Daoy (cell line): ENCODE data around the gene WDR74. TPM values are rescaled to one million over a fixed set of nuclear protein-coding genes. Genes with fewer than 3 reads are reported as not detected.
A peak's percentile ranks its signal among the peaks of the same experiment; 100 is the strongest.
"Not testable (repeated sequence)": the region's sequence is repeated elsewhere in the genome, so short reads cannot be mapped to it uniquely, and the experiment has no call there.

Experiments
- DNase-seq: peaks from one replicate; pipeline ENCODE4 v3.0.0-alpha.2; 2015; ENCODE audit warnings: low read depth
- total RNA-seq: library from RNA; depleted of rRNA; stranded (reverse); fragments of >200 nt; shearing (Covaris generic); gene quantifications from 2 replicates; pipeline ENCODE4 v1.2.3, GENCODE V29; 2014

The WDR74 gene
- total RNA-seq, 1 experiment from 2014 or later, result 147 TPM

DNA sequence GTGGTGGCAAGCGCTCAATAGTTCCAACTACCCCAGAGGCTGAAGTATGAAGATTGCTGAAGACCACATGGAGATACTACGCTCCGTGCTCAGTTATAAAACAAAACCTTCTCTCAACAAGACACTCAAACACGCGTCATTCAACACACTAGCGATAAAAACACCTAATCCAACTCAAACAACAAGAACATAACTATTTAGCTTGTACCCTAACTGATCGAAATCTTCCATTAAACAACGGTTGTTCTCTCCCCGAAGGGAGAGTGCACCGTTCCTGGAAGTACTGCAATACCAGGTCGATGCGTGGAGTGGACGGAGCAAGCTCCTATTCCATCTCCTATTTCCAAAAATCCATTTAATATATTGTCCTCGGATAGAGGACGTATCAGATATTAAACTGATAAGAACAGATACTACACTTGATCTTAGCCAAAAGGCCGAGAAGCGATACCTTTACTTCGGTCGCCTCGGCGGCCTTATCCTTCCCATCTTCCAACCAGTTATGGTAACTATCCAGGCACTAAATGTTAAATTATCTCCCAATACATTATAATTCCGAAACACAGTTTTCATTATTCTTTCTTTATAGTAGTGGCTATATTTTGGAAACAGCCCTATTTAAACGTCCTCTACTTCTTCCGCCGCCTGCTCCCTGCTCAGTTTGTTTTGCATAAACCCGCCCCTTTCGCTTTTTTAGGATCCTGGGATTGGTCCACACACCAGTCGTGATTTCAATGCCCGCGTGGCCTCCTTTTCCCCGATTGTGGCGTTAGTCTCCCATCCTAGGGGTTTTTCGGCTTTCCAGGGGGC is 2.2 kb upstream of the WDR74 start:
- DNase-seq, result peak; percentile 96

DNA sequence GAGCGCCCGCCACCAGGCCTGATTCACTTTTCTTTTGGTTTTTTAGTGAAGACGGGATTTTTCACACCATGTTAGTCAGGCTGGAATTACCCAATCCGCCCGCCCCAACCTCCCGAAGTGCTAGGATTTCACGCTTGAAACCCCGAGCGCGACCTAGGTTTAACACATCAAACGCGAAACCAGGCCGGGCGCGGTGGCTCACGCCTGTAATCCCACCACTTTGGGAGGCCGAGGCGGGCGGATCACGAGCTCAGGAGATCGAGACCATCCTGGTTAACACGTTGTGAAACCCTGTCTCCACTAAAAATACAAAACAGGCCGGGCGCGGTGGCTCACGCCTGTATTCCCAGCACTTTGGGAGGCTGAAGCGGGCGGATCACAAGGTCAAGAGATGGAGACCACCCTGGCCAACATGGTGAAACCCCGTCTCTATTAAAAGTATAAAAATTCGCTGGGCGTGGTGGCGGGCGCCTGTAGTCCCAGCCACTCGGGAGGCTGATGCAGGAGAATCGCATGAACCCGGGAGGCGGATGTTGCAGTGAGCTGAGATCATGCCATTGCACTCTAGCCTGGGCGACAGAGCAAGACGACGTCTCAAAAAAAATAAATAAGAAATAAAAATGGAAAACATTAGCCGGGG is 1.5 kb upstream of the WDR74 start:
- DNase-seq, result peak; percentile 98

DNA sequence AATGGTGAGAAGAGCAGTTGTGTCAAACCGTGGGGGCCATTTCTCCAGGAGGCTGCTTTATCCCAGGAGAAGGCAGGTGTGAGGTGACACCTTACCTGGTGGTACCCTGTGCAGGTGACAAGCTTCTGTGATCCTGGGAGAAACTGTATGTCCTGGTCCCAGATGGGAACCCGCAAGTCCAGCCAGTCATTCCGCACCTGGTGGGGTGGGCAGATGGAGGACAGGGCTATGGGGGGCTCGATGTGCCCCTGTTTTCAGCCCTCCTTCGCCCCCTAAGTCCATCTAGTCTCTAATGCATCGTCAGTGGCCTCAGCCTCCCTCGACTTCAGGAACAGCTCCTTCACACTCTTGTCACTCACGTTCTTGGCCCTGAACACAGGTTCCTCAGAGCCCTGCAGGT is 4.1 kb downstream of the WDR74 start:
- no peak for DNase-seq

DNA sequence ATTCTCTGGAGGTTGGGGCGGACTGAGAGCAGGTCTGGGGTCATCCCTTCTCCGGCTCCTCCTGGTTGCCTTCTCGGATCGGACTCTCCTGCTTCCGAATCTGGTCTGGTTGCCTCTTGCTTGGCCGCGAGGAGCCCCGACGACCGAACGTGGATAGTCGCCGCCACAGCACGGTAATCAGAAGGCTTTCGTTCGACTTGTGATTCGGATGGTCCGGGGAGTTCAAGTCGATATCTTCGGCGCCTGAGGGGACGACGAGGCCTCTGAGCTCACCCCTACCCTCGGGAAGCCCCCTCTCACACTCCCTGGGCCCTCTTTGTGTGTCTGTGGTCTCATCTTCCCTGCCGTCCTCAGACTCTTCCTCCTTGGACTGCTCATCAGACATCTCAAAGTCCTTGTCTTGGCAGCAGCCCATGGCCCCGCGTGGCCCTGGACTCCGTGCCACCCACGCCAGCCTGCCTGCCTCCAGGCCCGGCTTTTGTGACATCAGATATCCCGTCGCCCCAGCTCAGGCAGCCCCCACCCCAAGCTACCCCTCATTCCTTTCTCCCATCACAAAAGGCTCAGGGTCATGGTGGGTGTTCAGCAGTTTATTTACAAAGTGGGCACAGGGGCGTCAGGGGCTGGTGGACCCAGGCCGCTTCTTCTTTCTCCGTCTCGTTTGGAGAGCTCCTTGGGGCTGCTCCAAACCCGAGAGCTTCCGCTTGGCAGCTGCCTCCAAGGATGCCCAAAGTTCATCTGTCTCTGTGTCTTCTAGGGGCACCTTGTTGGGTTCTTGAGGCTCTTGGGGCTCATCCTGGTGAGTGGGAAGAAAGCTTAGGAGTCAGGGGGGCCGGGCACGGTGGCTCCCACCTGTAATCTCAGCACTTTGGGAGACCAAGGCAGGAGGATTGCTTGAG is 6.8 kb downstream of the WDR74 start, which contains the start of gene TEX54:
Gene TEX54, minus strand, starts transcription at position 506 of the 899 bp plus-strand sequence.
- no peak for DNase-seq

DNA sequence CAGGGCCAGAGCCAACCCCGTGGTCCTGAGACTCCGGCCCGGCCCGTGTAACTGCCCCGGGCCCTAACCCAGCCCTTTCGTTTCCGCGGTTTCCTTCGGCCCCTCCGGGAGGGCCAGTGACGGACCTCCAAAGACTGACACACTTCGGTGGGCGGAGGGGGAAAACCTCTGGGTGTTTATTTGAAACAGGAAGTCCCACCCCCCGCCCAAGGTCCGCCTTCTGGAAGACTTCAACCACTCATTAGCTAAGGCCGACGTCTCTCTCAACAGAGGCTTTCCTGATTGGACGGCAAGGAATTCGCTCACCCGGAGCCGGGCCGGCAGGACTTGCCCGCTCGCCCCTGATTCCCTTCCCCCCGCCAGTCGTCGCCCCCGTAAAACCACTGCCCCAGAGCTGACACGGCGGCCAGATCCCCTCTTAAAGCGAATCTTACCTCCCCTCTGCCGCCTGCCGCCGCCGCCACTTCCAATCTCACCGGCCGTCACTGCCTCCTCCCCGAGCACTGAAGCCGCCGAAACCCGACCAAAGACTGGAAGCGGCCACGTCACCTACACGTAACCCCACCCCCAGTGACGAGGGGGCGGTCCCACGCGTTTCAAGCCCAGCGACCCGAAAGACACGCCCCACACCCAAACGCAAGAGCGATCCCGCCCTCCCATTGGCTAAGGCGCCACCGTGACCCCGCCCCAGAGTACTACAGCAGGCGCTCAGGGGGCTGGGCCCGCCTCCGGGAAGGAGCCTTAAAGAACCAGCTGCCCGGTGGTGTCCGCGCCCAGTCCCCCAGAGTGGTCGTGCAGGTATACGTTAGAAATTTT is 7.7 kb downstream of the WDR74 start, which contains the start of gene STX5:
Gene STX5, minus strand, starts transcription at position 532 of the 816 bp plus-strand sequence. CDS start 808 bp downstream, outside the sequence.
- peak; percentile 99 for DNase-seq

DNA sequence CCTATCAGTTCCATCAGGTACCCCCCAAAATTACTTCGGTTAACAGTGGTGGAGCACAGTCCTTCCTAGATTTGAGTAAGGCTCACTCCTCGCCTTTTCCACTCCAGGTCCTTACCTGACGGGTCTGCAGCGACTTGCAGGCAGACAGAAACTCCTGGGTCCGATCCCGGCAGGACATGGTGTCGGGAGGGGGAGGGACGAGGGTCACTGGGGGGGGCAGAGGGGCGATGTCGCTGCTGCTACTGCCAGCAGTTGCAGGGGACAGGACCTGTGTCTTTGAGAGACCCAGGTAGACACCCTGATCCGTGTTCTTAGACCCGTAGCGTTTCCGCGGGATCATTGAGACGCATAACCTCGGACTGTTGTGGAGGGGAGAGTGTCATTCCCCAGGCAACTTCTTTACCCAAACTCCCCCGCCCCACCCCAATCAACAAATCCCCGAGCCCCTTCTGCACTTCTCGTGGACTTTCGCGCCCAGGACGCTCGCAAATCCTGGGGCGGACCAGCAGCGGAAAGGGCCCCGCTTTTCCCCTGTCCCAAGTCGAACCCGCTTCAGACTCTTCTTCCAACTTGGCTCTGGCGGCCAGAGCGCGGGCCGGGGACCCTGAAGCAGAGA is 8.4 kb downstream of the WDR74 start:
- no peak for DNase-seq

DNA sequence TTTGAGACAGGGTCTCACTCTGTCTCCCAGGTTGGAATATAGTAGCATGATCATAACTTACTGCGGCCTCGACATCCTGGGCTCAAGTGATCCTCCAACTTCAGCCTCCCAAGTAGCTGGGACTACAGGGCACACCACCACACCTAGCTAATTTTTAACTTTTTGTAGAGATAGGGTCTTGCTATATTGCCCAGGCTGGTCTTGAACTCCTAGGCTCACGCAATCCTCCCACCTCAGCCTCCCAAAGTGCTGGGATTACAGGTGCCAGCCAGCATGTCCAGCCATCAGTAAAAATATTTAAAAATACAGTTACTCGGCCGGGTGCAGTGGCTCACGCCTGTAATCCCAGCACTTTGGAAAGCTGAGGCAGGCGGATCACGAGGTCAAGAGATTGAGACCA is 11.3 kb downstream of the WDR74 start:
- not testable (repeated sequence) for DNase-seq

DNA sequence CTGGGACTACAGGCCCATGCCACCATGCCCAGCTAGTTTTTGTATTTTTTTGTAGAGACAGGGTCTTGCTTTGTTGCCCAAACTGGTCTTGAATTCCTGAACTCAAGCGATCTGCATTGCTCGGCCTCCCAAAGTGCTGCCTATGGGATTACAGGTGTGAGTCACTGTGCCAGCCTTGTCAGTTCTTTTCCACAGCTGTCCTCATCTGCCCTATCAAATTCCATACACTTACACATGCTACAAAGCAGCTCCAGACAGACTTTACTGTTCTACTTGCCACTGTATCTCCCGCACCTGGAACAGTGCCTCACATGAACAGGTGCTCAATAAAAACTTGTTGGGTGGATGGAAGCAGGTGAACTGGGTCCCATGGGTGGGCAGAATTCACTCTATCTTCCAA is 15.7 kb downstream of the WDR74 start:
- no peak for DNase-seq

DNA sequence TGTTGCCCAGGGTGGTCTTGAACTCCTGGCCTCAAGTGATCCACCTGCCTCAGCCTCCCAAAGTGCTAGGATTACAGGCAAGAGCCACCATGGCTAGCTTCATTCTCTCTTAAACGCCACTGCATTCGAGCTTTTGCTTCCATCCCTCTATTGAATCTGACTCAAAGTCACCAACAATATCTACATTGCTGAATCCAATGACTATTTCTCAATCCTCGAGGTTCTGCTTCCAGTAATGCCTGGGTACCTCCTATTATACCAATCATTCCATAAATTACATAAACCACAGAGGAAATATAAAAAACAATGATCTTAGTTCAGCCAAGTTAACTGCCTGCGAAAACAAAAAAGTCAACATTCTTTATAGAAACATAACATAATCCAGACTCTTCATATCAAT is 22.3 kb downstream of the WDR74 start:
- DNase-seq, result no peak

DNA sequence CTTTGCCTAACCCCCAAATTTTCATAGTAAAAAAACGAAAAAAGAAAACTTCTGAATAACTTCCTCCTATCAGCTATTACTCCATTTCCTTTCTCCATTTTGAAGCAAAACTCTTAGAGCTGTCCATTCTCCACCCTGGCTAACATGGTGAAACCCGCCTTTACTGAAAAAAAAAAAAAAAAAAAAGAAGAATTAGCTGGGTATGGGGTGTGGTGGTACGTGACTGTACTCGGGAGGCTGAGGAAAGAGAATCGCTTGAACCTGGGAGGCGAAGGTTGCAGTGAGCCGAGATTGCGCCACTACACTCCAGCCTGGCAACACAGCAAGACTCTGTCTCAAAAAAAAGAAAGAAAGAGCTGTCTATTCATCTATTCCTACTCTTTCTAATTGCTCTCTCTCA is 22.8 kb downstream of the WDR74 start:
- DNase-seq, result no peak

DNA sequence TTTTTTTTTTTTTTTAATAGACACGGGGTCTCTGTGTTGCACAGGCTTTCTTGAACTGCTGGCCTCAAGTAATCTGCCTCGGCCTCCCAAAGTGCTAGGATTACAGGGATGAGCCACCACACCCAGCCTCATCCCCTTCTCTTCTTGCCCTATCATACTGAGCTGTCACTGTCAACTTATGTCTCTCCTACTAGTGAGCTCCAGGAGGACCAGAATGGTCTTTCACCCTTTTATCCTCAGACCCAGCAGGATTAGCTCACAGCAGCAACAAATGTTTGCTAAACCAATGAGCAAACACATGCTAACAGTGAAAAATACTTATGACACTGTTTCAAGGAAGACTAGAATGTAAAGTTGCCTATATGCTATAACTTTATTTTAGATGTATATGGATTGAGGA is 27.7 kb downstream of the WDR74 start:
- DNase-seq, result no peak

DNA sequence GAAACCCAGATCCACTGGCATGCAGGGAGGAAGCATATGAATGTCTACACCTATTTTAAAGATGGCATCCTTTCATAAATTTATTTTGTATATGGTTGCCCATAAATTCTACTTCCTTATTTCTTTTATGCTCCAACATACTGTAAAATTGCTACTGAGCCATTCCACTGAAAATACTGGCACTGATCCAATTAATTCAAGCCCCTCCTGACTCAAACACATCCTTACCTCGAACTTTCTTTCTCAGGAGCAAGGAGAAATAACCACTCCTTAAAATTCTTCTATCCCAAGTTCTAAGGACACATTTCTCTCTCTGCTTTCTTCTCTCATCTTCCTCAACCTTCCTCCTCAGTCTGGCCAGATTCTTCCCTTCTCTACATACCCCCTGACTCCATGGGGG is 28.6 kb downstream of the WDR74 start:
- DNase-seq, result no peak

DNA sequence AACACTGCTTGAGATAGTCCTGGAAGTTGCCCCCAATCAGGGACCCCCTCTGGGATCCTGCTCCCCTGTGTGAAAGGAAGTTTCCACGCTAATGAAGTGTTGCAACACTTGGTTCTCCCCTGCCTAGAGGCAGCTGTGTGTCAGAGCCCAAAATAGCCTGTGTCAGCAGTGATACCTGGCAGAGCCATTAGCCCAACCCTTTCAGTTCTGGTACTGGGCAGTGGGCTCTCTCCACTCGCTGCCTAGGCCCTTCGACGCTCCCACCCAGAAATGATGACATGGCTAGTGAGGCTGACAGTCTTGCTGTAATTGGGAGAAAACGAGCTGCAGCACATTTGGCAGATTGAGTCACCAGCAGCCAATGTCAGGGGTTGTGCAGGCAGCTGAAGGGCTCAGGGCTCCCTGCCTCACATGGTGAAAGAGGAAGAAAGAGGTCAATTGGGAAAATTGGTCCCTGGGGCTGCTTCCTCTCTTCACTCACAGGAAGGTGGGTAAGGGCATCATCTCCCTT is 32.7 kb downstream of the WDR74 start:
- no peak for DNase-seq

DNA sequence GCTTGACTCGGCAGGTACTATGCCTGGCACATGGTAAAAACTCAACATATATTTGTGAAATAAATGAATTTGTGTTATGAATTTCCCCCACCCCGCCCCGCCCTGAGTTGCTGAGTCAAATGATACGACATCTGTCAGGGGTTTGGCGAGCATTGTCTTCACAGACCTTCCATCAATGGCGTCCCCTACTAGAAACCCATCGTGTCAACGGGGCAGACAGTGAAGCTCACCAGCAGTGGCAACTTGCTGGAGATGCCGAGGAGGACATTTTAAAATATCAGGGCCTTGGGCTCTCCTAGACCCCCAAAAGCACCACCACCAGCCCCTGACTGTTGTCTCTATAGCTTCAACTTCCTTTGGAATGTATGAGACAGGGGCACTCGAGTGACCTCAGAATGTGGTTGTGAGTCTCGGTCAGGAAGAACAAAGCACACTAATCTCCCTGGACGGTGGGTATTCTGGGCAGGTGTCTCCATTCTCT is 33.4 kb downstream of the WDR74 start:
- DNase-seq, result peak; percentile 25

DNA sequence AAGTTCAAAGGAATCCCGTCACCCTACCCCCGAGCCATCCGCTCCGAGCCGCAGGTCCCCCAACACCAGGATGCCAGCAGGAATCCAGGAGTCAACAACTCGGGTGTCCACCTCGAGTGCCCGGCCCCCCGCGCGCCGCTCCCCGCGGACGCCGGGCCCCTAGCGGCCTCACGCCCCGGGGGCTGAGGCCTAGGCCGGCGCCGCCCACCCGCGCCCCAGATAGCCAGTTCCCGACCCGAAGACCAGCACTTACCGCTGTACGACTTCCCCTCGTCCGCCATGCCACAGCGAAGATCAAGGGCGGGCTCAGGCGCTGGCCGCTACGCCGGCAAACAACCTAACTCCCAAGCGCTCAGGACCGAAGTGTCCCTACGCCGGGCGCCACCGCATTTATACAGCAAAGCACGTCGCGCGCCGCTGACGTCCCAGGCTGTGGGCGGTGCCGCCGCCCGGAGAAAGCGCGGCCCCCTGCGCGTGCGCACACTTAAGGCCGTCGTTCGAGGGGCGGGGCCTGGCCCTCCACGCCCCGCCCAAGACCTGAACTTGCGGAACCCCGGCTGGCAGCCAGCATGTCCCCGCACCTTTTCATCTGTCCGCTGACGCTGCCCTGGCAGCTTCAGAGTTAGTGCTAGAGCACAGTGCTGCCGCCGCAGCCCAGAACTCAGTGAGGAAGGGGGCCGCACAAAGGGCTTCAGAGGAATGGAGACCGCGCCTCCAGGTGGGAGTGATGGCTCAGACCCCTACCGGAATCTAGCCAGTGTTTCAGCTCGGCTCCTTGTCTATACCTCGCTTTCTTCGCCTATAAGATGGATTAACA is 34.1 kb downstream of the WDR74 start, which contains the start of gene NXF1:
Gene NXF1, minus strand, starts transcription at position 365 of the 817 bp plus-strand sequence. Its CDS starts 84 bp downstream, at position 281.
- peak; percentile 96 for DNase-seq

DNA sequence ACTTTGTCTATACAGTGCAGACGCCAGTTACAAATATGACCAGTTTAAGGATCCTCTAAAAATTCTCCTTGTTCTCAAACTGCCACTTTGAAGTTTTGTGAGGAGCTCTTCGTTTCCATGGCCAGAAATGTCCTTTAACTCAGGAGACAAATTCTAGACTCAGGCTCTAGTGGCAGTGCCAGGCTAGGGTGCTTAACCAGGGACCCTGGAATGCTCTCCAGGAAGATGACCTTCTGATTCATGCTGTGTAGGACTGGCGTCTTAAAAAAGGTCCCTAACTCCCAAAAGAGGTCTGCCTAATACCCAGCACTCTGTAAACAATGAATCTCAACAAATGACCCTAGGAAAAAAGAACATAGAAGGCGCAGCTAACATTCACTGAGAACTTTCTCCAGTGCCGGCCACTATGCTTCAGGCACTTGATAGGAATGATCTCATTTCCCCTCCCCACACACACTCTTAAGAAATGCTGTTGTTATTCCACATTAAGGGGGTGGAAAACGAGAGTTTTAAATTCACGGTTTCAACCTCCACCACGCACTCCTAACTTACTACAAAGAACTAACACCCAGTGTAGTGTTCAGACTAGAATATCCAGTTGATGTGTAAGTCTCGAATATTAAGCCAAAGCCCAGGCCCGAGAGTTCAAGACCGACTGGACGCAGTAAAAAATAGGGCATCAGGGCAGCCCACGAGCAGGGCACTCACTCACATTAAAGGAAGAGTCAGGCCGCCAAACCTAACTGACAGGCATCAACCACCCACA is 34.9 kb downstream of the WDR74 start:
- peak; percentile 22 for DNase-seq

DNA sequence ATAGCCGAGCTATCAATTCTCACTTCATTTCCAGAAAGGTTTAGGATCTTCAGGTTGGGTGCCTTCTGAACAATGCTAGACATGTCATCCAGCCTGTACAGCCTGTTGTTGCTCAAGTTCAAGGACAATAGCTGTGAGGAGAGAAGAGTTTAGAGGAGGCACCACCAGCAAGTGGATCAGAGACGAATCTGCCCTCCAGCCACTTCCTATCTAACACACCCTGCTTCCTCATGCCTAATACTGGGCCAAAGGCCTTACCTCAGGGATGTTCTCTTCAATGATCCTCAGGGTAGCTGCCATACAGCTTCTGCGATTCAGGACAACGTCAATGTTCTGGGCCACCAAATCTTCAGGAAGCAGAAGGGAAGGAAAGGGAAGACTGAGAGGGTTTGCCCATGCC is 38.3 kb downstream of the WDR74 start:
- no peak for DNase-seq

DNA sequence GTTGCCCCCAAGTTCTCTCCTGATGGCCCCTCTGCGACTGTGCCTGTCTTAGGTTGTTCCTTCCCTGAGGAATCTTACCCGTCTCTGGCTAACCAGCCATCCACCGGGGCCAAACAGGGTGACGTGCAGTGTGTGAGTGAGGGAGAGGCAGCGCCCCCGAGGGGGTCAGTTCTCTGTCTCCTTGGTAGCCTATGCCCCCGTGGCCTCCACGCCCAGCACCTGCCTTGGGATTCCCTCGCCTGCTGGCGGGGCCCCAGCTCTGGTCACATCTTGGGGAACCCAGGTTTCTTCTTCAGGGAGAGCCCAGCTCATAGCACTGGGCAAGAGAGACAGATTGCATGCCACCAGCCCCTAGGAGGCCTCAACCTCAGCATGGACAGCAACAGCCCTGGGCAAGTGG is 39.9 kb downstream of the WDR74 start:
- DNase-seq, result no peak

DNA sequence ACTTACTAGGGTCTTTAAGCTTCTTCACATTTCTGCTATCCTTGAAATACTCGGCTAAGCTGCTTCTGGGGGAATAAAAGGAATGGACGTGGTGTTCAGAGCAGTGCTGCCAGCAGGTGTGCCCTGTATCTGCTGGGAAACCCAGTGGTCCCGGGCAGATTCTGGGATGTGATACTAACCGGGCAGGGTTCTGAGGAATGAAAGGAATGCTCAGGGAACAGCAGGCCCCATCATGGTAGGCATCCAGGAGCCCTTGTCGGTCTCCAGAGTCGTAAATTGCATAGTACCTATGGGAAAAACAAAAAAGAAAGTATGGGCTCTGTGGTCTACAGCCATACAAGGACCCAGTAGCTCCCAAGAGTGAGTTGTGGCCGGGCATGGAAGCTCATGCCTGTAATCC is 43.1 kb downstream of the WDR74 start:
- DNase-seq, result no peak
